Liver (tissue), 9 donors: Measurements from ENCODE around the gene KCNJ15. TPM values are rescaled to one million over a fixed set of nuclear protein-coding genes. Genes with fewer than 3 reads are reported as not detected.
A peak's percentile ranks its signal among the peaks of the same experiment; 100 is the strongest.

Source experiments
- DNase-seq: peaks from one replicate; pipeline ENCODE4 v3.0.0-alpha.2; 2017; ENCODE audit warnings: low spot score
- H3K27ac ChIP-seq, 2 donors: one replicate each; pipeline ENCODE4 v1.7.0; 2013; ENCODE audit warnings: inconsistent platforms in 2 of 2, low read length in 2 of 2, control low read depth in 1 of 2, low read depth in 1 of 2, mild to moderate bottlenecking in 1 of 2
- H3K27me3 ChIP-seq, 4 donors: one replicate each; pipeline versions ENCODE4 v1.6.1 to v1.7.0; 2013; ENCODE audit warnings: low read length in 3 of 4, inconsistent platforms in 1 of 4, mild to moderate bottlenecking in 1 of 4, moderate library complexity in 1 of 4; ENCODE audit not compliant: control insufficient read depth in 4 of 4, insufficient read depth in 4 of 4
- H3K36me3 ChIP-seq, 4 donors: one replicate each; pipeline versions ENCODE4 v1.6.1 to v1.7.0; 2013; ENCODE audit warnings: low read length in 3 of 4, mild to moderate bottlenecking in 3 of 4, low read depth in 1 of 4, moderate library complexity in 1 of 4; ENCODE audit not compliant: control insufficient read depth in 4 of 4, insufficient read depth in 3 of 4
- H3K4me1 ChIP-seq, 4 donors: one replicate each; pipeline versions ENCODE4 v1.6.1 to v1.7.0; 2013; ENCODE audit warnings: low read length in 3 of 4, mild to moderate bottlenecking in 3 of 4, moderate library complexity in 1 of 4; ENCODE audit not compliant: control insufficient read depth in 4 of 4, insufficient read depth in 4 of 4
- H3K4me3 ChIP-seq, 3 donors: one replicate each; pipeline versions ENCODE4 v1.6.1 to v1.7.0; 2013; ENCODE audit warnings: low read length in 3 of 3, control low read depth in 1 of 3, low read depth in 1 of 3, mild to moderate bottlenecking in 1 of 3
- H3K9ac ChIP-seq, 2 donors: one replicate each; pipeline ENCODE4 v1.7.0; 2013; ENCODE audit warnings: low read length in 2 of 2, mild to moderate bottlenecking in 2 of 2, moderate library complexity in 2 of 2, control low read depth in 1 of 2, low read depth in 1 of 2
- H3K9me3 ChIP-seq, 4 donors: one replicate each; pipeline versions ENCODE4 v1.6.1 to v1.7.0; 2013; ENCODE audit warnings: low read length in 3 of 4; ENCODE audit not compliant: control insufficient read depth in 4 of 4
- ATF3 ChIP-seq: IDR thresholded peaks from 2 replicates; pipeline ENCODE4 v1.6.1; 2016; ENCODE audit warnings: antibody characterized with exemption
- EGR1 ChIP-seq, 2 donors: IDR thresholded peaks; 2 replicates each; pipeline ENCODE4 v1.6.1; 2016 to 2018; ENCODE audit warnings: antibody characterized with exemption in 2 of 2, low read depth in 2 of 2
- FOXA1 ChIP-seq: IDR thresholded peaks from 2 replicates; pipeline ENCODE4 v1.6.1; 2016; ENCODE audit warnings: antibody characterized with exemption
- FOXA2 ChIP-seq: IDR thresholded peaks from 2 replicates; pipeline ENCODE4 v1.6.1; 2016; ENCODE audit warnings: antibody characterized with exemption
- HNF4G ChIP-seq: IDR thresholded peaks from 2 replicates; pipeline ENCODE4 v1.6.1; 2016; ENCODE audit warnings: antibody characterized with exemption
- JUND ChIP-seq, 2 donors: IDR thresholded peaks; 2 replicates each; pipeline ENCODE4 v1.6.1; 2016; ENCODE audit warnings: antibody characterized with exemption in 2 of 2
- NR2F2 ChIP-seq: IDR thresholded peaks from 2 replicates; pipeline ENCODE4 v1.6.1; 2016; ENCODE audit warnings: antibody characterized with exemption
- RAD21 ChIP-seq, 2 donors: IDR thresholded peaks; 2 replicates each; pipeline ENCODE4 v1.6.1; 2016; ENCODE audit warnings: antibody characterized with exemption in 2 of 2, mild to moderate bottlenecking in 2 of 2
- REST ChIP-seq: IDR thresholded peaks from 2 replicates; pipeline ENCODE4 v1.6.1; 2016; ENCODE audit warnings: antibody characterized with exemption, mild to moderate bottlenecking
- RXRA ChIP-seq, 2 donors: IDR thresholded peaks; 2 replicates each; pipeline ENCODE4 v1.6.1; 2017 to 2018; ENCODE audit warnings: antibody characterized with exemption in 2 of 2, mild to moderate bottlenecking in 1 of 2
- SP1 ChIP-seq: IDR thresholded peaks from 2 replicates; pipeline ENCODE4 v1.6.1; 2018; ENCODE audit warnings: antibody characterized with exemption, mild to moderate bottlenecking
- TAF1 ChIP-seq: conservative IDR thresholded peaks from 2 replicates; pipeline ENCODE4 v1.6.1; 2016; ENCODE audit warnings: antibody characterized with exemption, mild to moderate bottlenecking
- ZBTB33 ChIP-seq: IDR thresholded peaks from 2 replicates; pipeline ENCODE4 v1.6.1; 2016; ENCODE audit warnings: antibody characterized with exemption
- WGBS: extraction: QIAGEN DNeasy Blood & Tissue Kit; methylation state at CpG from one replicate; pipeline ENCODE4 v1.1.7; 2013; 5-methylcytosine and 5-hydroxymethylcytosine counted together
- polyA plus RNA-seq, 2 donors: library from polyadenylated mRNA; stranded (reverse) in 1 of 2; unstranded in 1 of 2; fragments of 200-250 nt in 1 of 2; fragments of >200 nt in 1 of 2; fragmentation: Nextera tagmentation in 1 of 2; extraction: Ambion mirVana in 1 of 2; gene quantifications; one replicate each; pipeline versions ENCODE4 v1.2.1 to v1.2.3, GENCODE V29; 2013 to 2015
- total RNA-seq, 2 donors: library from RNA; depleted of rRNA; stranded (reverse); fragments of >200 nt; gene quantifications; one replicate each; pipeline ENCODE4 v1.2.3, GENCODE V29; 2014
- donor health status: healthy.
- donor health status: healthy.
- donor health status: healthy.
- donor health status: healthy.
- donor health status: healthy.

Gene KCNJ15
- total and polyA plus RNA-seq, 4 donors, result 0.61 to 4.8 (median 2.2) TPM

GRCh38 chr21:38257667-38258066, 876 bp downstream of the KCNJ15 start:
- no peak for TF ChIP-seq RXRA (IDR thresholded peaks at IDR 0.05)
- peak overlapping the region in 1 of 2 donors; percentile 22 for H3K27ac ChIP-seq
- 71% methylated on average over 5 of the region's 5 CpGs for WGBS
- H3K9ac ChIP-seq, result no peak overlapping the region
- peaks cover 0 to 12% (median 3%) of the 10 kb centered on the region in 4 donors for H3K4me1 ChIP-seq
- DNase-seq, result no peak
- H3K4me3 ChIP-seq, result no peak overlapping the region
- H3K9me3 ChIP-seq, result no peaks in the 10 kb centered on the region
- no peaks in the 10 kb centered on the region for H3K36me3 ChIP-seq
- no peaks in the 10 kb centered on the region for H3K27me3 ChIP-seq

- TF ChIP-seq SP1 (no peak), ZBTB33 (no peak), JUND (IDR thresholded peaks at IDR 0.05) (no peak), NR2F2 (no peak), FOXA1 (no peak), FOXA2 (no peak), EGR1 (IDR thresholded peaks at IDR 0.05; ENCODE audit: low read depth in 2 of 2) (no peak), RAD21 (IDR thresholded peaks at IDR 0.05) (no peak)
- 72% methylated on average over 17 of the region's 17 CpGs for WGBS
- H3K27ac ChIP-seq, result no peak overlapping the region
- H3K4me1 ChIP-seq, result peaks cover 0 to 12% (median 3%) of the 10 kb centered on the region in 4 donors
- no peaks in the 10 kb centered on the region for H3K9me3 ChIP-seq
- H3K9ac ChIP-seq, result no peak overlapping the region
- H3K27me3 ChIP-seq, result no peaks in the 10 kb centered on the region
- no peak for DNase-seq
- H3K4me3 ChIP-seq, result no peak overlapping the region
- no peaks in the 10 kb centered on the region for H3K36me3 ChIP-seq
Measured at GRCh38 chr21:38258521-38259485, 2.0 kb downstream of the KCNJ15 start.

- no peak overlapping the region for H3K27ac ChIP-seq
- no peak for DNase-seq
- no peaks in the 10 kb centered on the region for H3K36me3 ChIP-seq
- no peaks in the 10 kb centered on the region for H3K9me3 ChIP-seq
- 80% methylated on average over 2 of the region's 2 CpGs for WGBS
- no peaks in the 10 kb centered on the region for H3K27me3 ChIP-seq
- no peak for TF ChIP-seq EGR1 (IDR thresholded peaks at IDR 0.05; ENCODE audit: low read depth in 2 of 2)
- no peak for TF ChIP-seq REST
- no peak for TF ChIP-seq HNF4G
- no peak for TF ChIP-seq ATF3
- no peak for TF ChIP-seq NR2F2
- TF ChIP-seq FOXA1, result no peak
- TF ChIP-seq JUND (IDR thresholded peaks at IDR 0.05), result no peak
- TF ChIP-seq FOXA2, result no peak
- TF ChIP-seq TAF1, result no peak
- H3K4me1 ChIP-seq, result peaks cover 0 to 12% (median 3%) of the 10 kb centered on the region in 4 donors
- no peak overlapping the region for H3K9ac ChIP-seq
- H3K4me3 ChIP-seq, result no peak overlapping the region
Measured at GRCh38 chr21:38259665-38260064, 2.9 kb downstream of the KCNJ15 start.
